ENCODE data around the gene C2CD2L.
"Not testable (repeated sequence)": the region's sequence is repeated elsewhere in the genome, so short reads cannot be mapped to it uniquely, and the experiment has no call there.

Gene C2CD2L

GRCh38 chr11:119152043-119152442 lies 44.9 kb downstream of the C2CD2L start:
- no peak for DNase-seq (ENCODE audit: low read depth, low spot score)

GRCh38 chr11:119152604-119153003 lies 45.5 kb downstream of the C2CD2L start:
- no peak for DNase-seq (ENCODE audit: low read depth, low spot score)

- no peak for DNase-seq (ENCODE audit: low read depth, low spot score)
Measured at GRCh38 chr11:119153049-119153818, 46.1 kb downstream of the C2CD2L start.

GRCh38 chr11:119154178-119154577 lies 47.0 kb downstream of the C2CD2L start:
- no peak for DNase-seq (ENCODE audit: low read depth, low spot score)

- no peak for DNase-seq (ENCODE audit: low read depth, low spot score)
Measured at GRCh38 chr11:119155733-119156492, 48.8 kb downstream of the C2CD2L start.

GRCh38 chr11:119156496-119156895 lies 49.4 kb downstream of the C2CD2L start:
- DNase-seq (ENCODE audit: low read depth, low spot score): no peak

GRCh38 chr11:119157063-119157462 lies 49.9 kb downstream of the C2CD2L start:
- DNase-seq (ENCODE audit: low read depth, low spot score): no peak

GRCh38 chr11:119158467-119158866 lies 51.3 kb downstream of the C2CD2L start:
- DNase-seq (ENCODE audit: low read depth, low spot score): no peak

GRCh38 chr11:119160151-119160550 lies 53.0 kb downstream of the C2CD2L start:
- DNase-seq (ENCODE audit: low read depth, low spot score): no peak

GRCh38 chr11:119161871-119162270 lies 54.7 kb downstream of the C2CD2L start:
- DNase-seq (ENCODE audit: low read depth, low spot score): no peak

GRCh38 chr11:119166368-119167076 lies 59.4 kb downstream of the C2CD2L start:
- no peak for DNase-seq (ENCODE audit: low read depth, low spot score)

- DNase-seq (ENCODE audit: low read depth, low spot score): not testable (repeated sequence)
Measured at GRCh38 chr11:119167077-119167458, 59.9 kb downstream of the C2CD2L start.

GRCh38 chr11:119167933-119168332 lies 60.8 kb downstream of the C2CD2L start:
- no peak for DNase-seq (ENCODE audit: low read depth, low spot score)
